ENCODE results near the gene CLP1. TPM values are rescaled to one million over a fixed set of nuclear protein-coding genes. Genes with fewer than 3 reads are reported as not detected.
A peak's percentile ranks its signal among the peaks of the same experiment; 100 is the strongest.

Gene CLP1
- polyA plus RNA-seq, 3 donors: 7.6 to 17.9 (median 12.9) TPM

- WGBS (ENCODE audit: insufficient coverage): 91% methylated on average over 3 of the region's 3 CpGs
- Histone ChIP-seq H3K9ac (ENCODE audit: insufficient read depth, low read length, poor library complexity, severe bottlenecking) (no peak overlapping the region), H3K4me2 (replicated peaks; ENCODE audit: extremely low read depth, low read length, poor library complexity, severe bottlenecking) (no peak overlapping the region), H3K27me3 (ENCODE audit: control insufficient read depth in 2 of 2, insufficient read depth in 2 of 2, low read length in 2 of 2) (peaks cover 37 to 49% of the 10 kb centered on the region in 2 donors), H3K79me2 (ENCODE audit: insufficient read depth, low read length) (no peaks in the 10 kb centered on the region), H4K20me1 (ENCODE audit: insufficient read depth, low read length) (no peaks in the 10 kb centered on the region), H3K9me3 (replicated peaks in 1 of 2; ENCODE audit: control insufficient read depth in 1 of 2, insufficient read depth in 1 of 2, low read length in 2 of 2) (peaks cover 3 to 17% of the 10 kb centered on the region in 2 donors), H3K4me1 (ENCODE audit: control insufficient read depth in 1 of 2, insufficient read depth in 2 of 2, low read length in 2 of 2) (peaks cover 41% of the 10 kb centered on the region in 2 donors), H3K4me3 (replicated peaks in 1 of 3; ENCODE audit: low read depth in 2 of 3, low read length in 3 of 3) (no peak overlapping the region), H3K27ac (ENCODE audit: low read depth in 1 of 2, low read length in 2 of 2) (no peak overlapping the region), H3K36me3 (replicated peaks in 1 of 2; ENCODE audit: control insufficient read depth in 1 of 2, insufficient read depth in 2 of 2, low read length in 2 of 2) (no peaks in the 10 kb centered on the region), H2AFZ (ENCODE audit: insufficient read depth, low read depth, low read length, poor library complexity, severe bottlenecking) (no peak overlapping the region)
- intact Hi-C loops (cut with micrococcal nuclease): loop anchor here (2.0 to 10.0 kb wide), 4 partner anchors 75 to 297 kb away; no protein-coding TSS in a partner anchor
- H3K4me1 Mint-ChIP-seq: peaks cover 57% of the 10 kb centered on the region
- peaks cover 0 to 21% (median 13%) of the 10 kb centered on the region in 7 donors for H3K9me3 Mint-ChIP-seq
- H3K27me3 Mint-ChIP-seq (ENCODE audit: low read depth in 3 of 3): peaks cover 56 to 66% (median 65%) of the 10 kb centered on the region in 3 donors
- peaks cover 0 to 23% of the 10 kb centered on the region in 2 donors for H3K36me3 Mint-ChIP-seq
- H3K4me3 Mint-ChIP-seq: no peak overlapping the region
- DNase-seq: no peak
- TF ChIP-seq, protein P1, sequence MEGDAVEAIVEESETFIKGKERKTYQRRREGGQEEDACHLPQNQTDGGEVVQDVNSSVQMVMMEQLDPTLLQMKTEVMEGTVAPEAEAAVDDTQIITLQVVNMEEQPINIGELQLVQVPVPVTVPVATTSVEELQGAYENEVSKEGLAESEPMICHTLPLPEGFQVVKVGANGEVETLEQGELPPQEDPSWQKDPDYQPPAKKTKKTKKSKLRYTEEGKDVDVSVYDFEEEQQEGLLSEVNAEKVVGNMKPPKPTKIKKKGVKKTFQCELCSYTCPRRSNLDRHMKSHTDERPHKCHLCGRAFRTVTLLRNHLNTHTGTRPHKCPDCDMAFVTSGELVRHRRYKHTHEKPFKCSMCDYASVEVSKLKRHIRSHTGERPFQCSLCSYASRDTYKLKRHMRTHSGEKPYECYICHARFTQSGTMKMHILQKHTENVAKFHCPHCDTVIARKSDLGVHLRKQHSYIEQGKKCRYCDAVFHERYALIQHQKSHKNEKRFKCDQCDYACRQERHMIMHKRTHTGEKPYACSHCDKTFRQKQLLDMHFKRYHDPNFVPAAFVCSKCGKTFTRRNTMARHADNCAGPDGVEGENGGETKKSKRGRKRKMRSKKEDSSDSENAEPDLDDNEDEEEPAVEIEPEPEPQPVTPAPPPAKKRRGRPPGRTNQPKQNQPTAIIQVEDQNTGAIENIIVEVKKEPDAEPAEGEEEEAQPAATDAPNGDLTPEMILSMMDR (IDR thresholded peaks at IDR 0.05): no peak
- no peak overlapping the region for H3K27ac Mint-ChIP-seq
Observed at GRCh38 chr11:57643802-57644201, 13.8 kb upstream of the CLP1 start.

DNA sequence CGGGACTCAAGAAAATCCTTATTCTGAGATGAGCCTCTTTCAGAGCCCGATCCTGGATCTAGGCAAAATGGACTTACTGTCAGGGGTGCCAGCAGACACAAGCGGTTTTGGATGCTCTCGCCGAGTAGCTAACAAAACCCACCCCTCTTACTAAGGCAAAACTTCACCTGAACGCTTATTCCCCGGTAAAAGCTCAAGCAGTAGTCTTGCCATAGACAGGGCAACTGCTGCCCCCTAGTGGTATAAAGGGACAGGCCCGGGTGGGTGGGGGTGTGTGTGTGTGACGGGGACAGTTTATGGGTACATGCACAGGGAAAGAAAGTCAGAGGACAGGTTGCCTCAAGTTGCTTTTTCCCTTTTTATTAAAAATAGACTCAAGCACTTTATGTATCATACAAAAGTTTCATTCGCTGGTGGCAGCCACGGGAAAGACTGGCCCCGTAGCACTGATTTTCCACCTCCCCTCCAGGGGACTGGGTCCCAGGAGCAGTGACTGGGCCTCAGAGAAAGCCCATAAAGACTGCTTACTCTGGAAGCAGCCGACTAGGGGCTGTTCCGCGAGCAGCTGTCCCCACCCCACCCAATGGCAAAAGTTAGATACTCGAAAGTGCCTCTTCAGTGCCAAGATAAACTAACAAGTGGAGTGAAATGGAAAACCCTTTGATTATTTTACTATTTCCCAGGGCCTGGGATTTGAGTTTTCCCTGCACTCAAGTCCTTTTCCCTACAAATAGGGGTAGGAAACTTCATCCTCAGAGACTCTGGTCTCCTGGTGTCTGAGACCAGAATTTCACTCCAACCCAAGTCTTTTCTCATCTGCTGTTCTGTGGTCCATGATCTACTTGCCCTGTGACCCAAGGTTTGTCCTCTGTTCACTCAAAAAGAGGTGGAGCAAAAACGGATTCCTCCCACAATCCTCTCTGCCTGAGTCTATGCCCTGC, 12.5 kb upstream of the CLP1 start:
- H4K20me1 ChIP-seq (ENCODE audit: insufficient read depth, low read length): no peaks in the 10 kb centered on the region
- 23% methylated on average over 9 of the region's 17 CpGs for WGBS (ENCODE audit: insufficient coverage)

More for the DNA sequence above, 12.5 kb upstream of the CLP1 start:
- H3K27ac ChIP-seq (ENCODE audit: low read depth in 1 of 2, low read length in 2 of 2): no peak overlapping the region
- H2AFZ ChIP-seq (ENCODE audit: insufficient read depth, low read depth, low read length, poor library complexity, severe bottlenecking): no peak overlapping the region
- Mint-ChIP-seq H3K4me1 (peaks cover 55% of the 10 kb centered on the region), H3K4me3 (peak overlapping the region in 1 of 2 donors; percentile 91), H3K27me3 (ENCODE audit: low read depth in 3 of 3) (peaks cover 54 to 65% (median 64%) of the 10 kb centered on the region in 3 donors), H3K9me3 (peaks cover 0 to 19% (median 17%) of the 10 kb centered on the region in 7 donors), H3K27ac (no peak overlapping the region), H3K36me3 (peaks cover 0 to 23% of the 10 kb centered on the region in 2 donors)
- peaks cover 3 to 17% of the 10 kb centered on the region in 2 donors for H3K9me3 ChIP-seq (replicated peaks in 1 of 2; ENCODE audit: control insufficient read depth in 1 of 2, insufficient read depth in 1 of 2, low read length in 2 of 2)
- no peak overlapping the region for H3K4me2 ChIP-seq (replicated peaks; ENCODE audit: extremely low read depth, low read length, poor library complexity, severe bottlenecking)
- TF ChIP-seq, protein P1 (IDR thresholded peaks at IDR 0.05): peak; percentile 92
- intact Hi-C loops (cut with micrococcal nuclease): loop anchor here (2.0 to 10.0 kb wide), 4 partner anchors 76 to 298 kb away; no protein-coding TSS in a partner anchor
- H3K4me3 ChIP-seq (replicated peaks in 1 of 3; ENCODE audit: low read depth in 2 of 3, low read length in 3 of 3): no peak overlapping the region
- peak; percentile 66 to 78 (median 68) for DNase-seq
- no peak overlapping the region for H3K9ac ChIP-seq (ENCODE audit: insufficient read depth, low read length, poor library complexity, severe bottlenecking)
- no peaks in the 10 kb centered on the region for H3K79me2 ChIP-seq (ENCODE audit: insufficient read depth, low read length)
- no peaks in the 10 kb centered on the region for H3K36me3 ChIP-seq (replicated peaks in 1 of 2; ENCODE audit: control insufficient read depth in 1 of 2, insufficient read depth in 2 of 2, low read length in 2 of 2)
- H3K4me1 ChIP-seq (ENCODE audit: control insufficient read depth in 1 of 2, insufficient read depth in 2 of 2, low read length in 2 of 2): peaks cover 39 to 41% of the 10 kb centered on the region in 2 donors
- H3K27me3 ChIP-seq (ENCODE audit: control insufficient read depth in 2 of 2, insufficient read depth in 2 of 2, low read length in 2 of 2): peaks cover 42 to 46% of the 10 kb centered on the region in 2 donors
